Measurements from ENCODE around the gene OTOR. TPM values are rescaled to one million over a fixed set of nuclear protein-coding genes. Genes with fewer than 3 reads are reported as not detected.

The OTOR gene
- total RNA-seq, 1 donor from 2014 or later = not detected

DNA sequence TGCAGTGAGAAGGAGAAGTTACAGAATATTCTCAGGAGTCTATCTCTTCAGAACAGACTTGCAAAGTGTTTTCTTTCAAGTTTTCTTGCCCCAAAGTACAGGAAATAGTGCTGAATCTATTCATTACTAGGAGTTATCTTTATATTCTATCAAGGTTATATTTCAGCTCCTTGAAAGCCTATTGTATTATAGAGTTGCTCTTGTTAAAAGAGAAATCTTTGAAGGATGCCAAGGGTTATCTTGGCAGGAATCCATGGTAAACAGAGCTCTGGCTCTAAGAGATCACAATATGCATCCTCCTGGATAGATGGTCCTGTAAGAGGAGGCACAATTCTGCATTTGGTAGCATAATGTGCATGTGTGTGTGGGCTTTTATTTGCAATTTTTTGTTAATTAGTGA is 39.6 kb upstream of the OTOR start:
- intact Hi-C loops (cut with micrococcal nuclease) = no loop called here
- H3K4me3 ChIP-seq = no peak overlapping the region
- no peaks in the 10 kb centered on the region for H3K4me1 ChIP-seq
- H3K9me3 ChIP-seq (replicated peaks) = no peaks in the 10 kb centered on the region
- no peak for DNase-seq
- H3K36me3 ChIP-seq = no peaks in the 10 kb centered on the region
- no peak overlapping the region for H3K27ac ChIP-seq (replicated peaks)
- H3K27me3 ChIP-seq (ENCODE audit: low read depth) = peaks cover 13% of the 10 kb centered on the region
- TF ChIP-seq, protein P1, sequence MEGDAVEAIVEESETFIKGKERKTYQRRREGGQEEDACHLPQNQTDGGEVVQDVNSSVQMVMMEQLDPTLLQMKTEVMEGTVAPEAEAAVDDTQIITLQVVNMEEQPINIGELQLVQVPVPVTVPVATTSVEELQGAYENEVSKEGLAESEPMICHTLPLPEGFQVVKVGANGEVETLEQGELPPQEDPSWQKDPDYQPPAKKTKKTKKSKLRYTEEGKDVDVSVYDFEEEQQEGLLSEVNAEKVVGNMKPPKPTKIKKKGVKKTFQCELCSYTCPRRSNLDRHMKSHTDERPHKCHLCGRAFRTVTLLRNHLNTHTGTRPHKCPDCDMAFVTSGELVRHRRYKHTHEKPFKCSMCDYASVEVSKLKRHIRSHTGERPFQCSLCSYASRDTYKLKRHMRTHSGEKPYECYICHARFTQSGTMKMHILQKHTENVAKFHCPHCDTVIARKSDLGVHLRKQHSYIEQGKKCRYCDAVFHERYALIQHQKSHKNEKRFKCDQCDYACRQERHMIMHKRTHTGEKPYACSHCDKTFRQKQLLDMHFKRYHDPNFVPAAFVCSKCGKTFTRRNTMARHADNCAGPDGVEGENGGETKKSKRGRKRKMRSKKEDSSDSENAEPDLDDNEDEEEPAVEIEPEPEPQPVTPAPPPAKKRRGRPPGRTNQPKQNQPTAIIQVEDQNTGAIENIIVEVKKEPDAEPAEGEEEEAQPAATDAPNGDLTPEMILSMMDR (IDR thresholded peaks at IDR 0.05; ENCODE audit: borderline replicate concordance) = no peak

DNA sequence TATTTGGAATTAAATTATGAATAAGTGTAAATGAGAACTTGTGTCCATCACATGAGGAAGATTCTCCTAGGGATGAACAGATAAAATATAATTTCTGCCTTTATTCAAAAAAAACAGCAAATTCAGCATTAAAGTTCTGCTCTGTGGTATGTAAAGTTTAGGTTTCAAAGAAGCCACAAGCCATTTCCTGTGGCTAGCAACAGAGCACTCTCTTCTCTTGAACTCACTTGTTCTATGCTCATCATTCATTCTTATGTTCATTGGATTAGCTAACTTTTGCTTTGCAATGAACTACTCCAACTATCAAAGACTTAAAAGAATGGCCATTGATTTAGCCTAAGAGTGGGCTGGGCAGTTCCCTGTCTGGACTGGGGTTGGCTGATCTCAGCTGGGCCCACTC is 39.1 kb upstream of the OTOR start:
- TF ChIP-seq, protein P1 (IDR thresholded peaks at IDR 0.05; ENCODE audit: borderline replicate concordance) = no peak
- H3K27ac ChIP-seq (replicated peaks) = no peak overlapping the region
- peaks cover 3% of the 10 kb centered on the region for H3K4me1 ChIP-seq
- no peak overlapping the region for H3K4me3 ChIP-seq
- peaks cover 13% of the 10 kb centered on the region for H3K27me3 ChIP-seq (ENCODE audit: low read depth)
- no peaks in the 10 kb centered on the region for H3K36me3 ChIP-seq
- H3K9me3 ChIP-seq (replicated peaks) = no peaks in the 10 kb centered on the region
- no peak for DNase-seq
- intact Hi-C loops (cut with micrococcal nuclease) = no loop called here

DNA sequence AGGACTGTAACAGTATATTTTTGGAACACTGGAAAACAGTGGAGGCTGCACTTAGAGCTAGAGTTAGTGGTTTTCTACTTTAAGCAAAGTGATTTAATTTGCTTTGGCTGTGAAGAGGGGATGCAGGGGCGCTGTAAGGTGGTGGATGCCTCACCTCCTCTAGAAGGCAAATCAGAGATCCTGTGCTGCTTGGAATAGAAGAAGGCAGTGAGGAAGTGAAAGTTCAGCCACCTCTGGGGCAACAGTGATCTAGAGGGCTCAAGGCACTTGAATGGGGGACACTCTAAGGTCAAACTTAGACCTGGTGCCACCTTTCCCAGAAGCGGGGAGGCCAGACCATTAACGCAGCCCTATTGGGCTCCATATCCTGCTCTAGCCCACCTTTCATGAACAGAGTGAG is 37.4 kb upstream of the OTOR start:
- TF ChIP-seq, protein P1 (IDR thresholded peaks at IDR 0.05; ENCODE audit: borderline replicate concordance) = no peak
- Histone ChIP-seq H3K4me3 (no peak overlapping the region), H3K27ac (replicated peaks) (no peak overlapping the region), H3K27me3 (ENCODE audit: low read depth) (peaks cover 11% of the 10 kb centered on the region), H3K4me1 (peaks cover 13% of the 10 kb centered on the region), H3K9me3 (replicated peaks) (no peaks in the 10 kb centered on the region), H3K36me3 (no peaks in the 10 kb centered on the region)
- intact Hi-C loops (cut with micrococcal nuclease) = no loop called here
- no peak for DNase-seq

DNA sequence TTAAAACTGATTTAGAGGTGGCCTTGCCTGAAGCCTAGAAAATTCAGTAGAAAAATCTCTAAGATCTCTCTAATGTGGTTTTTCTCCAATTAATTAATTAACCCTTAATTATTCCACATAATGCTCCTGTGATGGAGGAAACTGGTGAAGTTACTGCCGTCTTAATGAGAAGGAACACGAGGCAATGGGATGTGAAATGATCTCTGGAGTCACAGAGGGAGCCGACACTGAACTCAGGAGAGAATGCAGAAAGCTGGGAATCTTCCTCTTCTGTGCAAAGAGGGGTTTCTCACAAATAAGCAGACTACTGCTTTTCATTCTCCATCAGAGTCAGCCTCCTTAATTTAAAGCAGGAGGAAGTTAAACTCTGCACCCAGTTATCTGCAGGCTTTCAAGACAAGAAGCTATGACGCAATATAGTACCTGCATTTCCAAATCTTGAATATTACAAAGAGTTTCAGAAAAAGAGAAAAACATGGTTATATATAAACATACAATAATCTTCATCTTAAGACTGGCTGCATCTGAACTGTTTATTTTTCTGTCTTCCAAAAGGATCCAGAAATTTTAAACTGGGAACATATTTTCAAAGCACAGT is 36.4 kb upstream of the OTOR start:
- H3K4me3 ChIP-seq = no peak overlapping the region
- no peaks in the 10 kb centered on the region for H3K9me3 ChIP-seq (replicated peaks)
- no peak for DNase-seq
- H3K36me3 ChIP-seq = no peaks in the 10 kb centered on the region
- intact Hi-C loops (cut with micrococcal nuclease) = no loop called here
- peaks cover 4% of the 10 kb centered on the region for H3K27me3 ChIP-seq (ENCODE audit: low read depth)
- TF ChIP-seq, protein P1 (IDR thresholded peaks at IDR 0.05; ENCODE audit: borderline replicate concordance) = no peak
- H3K27ac ChIP-seq (replicated peaks) = no peak overlapping the region
- peaks cover 13% of the 10 kb centered on the region for H3K4me1 ChIP-seq

DNA sequence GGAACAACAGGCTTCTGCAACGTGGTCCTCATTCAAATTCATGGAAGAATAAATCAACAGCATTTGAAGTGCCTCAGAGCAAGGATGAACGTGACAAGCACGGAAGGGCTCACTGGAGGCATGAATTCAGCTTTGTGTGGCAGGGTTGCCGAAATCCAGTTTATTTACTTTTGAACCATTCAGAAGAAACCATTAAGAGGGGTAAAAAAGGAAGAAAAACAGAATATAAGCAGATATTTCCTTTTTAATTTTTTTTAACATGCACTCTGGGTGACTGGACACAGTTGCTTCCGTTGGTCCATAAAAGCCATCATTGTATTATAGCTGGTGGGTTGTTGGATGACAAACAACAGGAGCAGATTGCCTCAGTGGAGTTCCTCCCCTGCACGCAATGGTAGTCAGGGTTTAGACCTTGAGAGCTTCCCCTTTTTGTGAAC is 35.6 kb upstream of the OTOR start:
- peaks cover 4% of the 10 kb centered on the region for H3K27me3 ChIP-seq (ENCODE audit: low read depth)
- intact Hi-C loops (cut with micrococcal nuclease) = no loop called here
- H3K27ac ChIP-seq (replicated peaks) = no peak overlapping the region
- no peak for DNase-seq
- no peak overlapping the region for H3K4me3 ChIP-seq
- TF ChIP-seq, protein P1 (IDR thresholded peaks at IDR 0.05; ENCODE audit: borderline replicate concordance) = no peak
- peaks cover 13% of the 10 kb centered on the region for H3K4me1 ChIP-seq
- no peaks in the 10 kb centered on the region for H3K9me3 ChIP-seq (replicated peaks)
- H3K36me3 ChIP-seq = no peaks in the 10 kb centered on the region

All from left ventricle myocardium inferior (tissue), 1 donor.